Endothelial cell of umbilical vein (primary cell): Measurements from ENCODE around the gene RSPO3. TPM values are rescaled to one million over a fixed set of nuclear protein-coding genes. Genes with fewer than 3 reads are reported as not detected.

Source experiments
- BruUV-seq: library from RNA; stranded (reverse); fragments of 400-500 nt; replicated peaks from 2 replicates; lab custom pipeline; 2021; lab: Mats Ljungman, UMichigan
- CTCF ChIA-PET: fragments of 300-600, 350-600 bp; sonication (Branson Sonifier 250); formaldehyde crosslinking; loops from one replicate; lab custom pipeline; 2021; ENCODE audit warnings: antibody characterized with exemption, inconsistent platforms; lab: Charles Lee
- POLR2A ChIA-PET: fragments of 300-600, 350-600 bp; sonication (Branson Sonifier 250); formaldehyde crosslinking; loops from one replicate; lab custom pipeline; 2021; ENCODE audit warnings: antibody characterized with exemption, inconsistent platforms; lab: Charles Lee
- DNase-seq: peaks from one replicate; pipeline ENCODE4 v3.0.0-alpha.2; 2011; ENCODE audit warnings: low read depth, low spot score
- FAIRE-seq: peaks from 2 replicates; lab custom pipeline; 2011; peaks lifted over from hg19 to GRCh38; lab: Jason Lieb, UNC
- H2AFZ ChIP-seq: 2 replicates; pipeline ENCODE4 v1.6.0; 2012; ENCODE audit warnings: low read depth, low read length, control low read depth, inconsistent platforms
- H3K27ac ChIP-seq: 2 replicates; pipeline ENCODE4 v1.5.1; 2011; ENCODE audit warnings: low read depth, mild to moderate bottlenecking, control low read depth, low read length, moderate library complexity; ENCODE audit not compliant: insufficient read depth
- H3K27me3 ChIP-seq, 2 experiments: 2 replicates each; pipeline versions ENCODE4 v1.6.0 to v1.6.1; 2011; ENCODE audit warnings: low read length in 2 of 2, mixed read lengths in 1 of 2; ENCODE audit not compliant: control insufficient read depth in 2 of 2, insufficient read depth in 2 of 2
- H3K36me3 ChIP-seq, 2 experiments: 2 replicates in 1 of 2; 3 replicates in 1 of 2; pipeline ENCODE4 v1.5.1; 2011; ENCODE audit warnings: low read length in 2 of 2, mild to moderate bottlenecking in 1 of 2, moderate library complexity in 1 of 2; ENCODE audit not compliant: control insufficient read depth in 2 of 2, insufficient read depth in 2 of 2; ENCODE audit errors: extremely low read depth in 1 of 2
- H3K4me1 ChIP-seq: 3 replicates; pipeline ENCODE4 v1.5.1; 2011; ENCODE audit warnings: mild to moderate bottlenecking, low read length; ENCODE audit not compliant: control insufficient read depth, insufficient read depth; ENCODE audit errors: extremely low read depth
- H3K4me2 ChIP-seq: 2 replicates; pipeline ENCODE4 v1.6.1; 2011; ENCODE audit warnings: low read length, control low read depth, mixed read lengths; ENCODE audit not compliant: insufficient read depth
- H3K4me3 ChIP-seq, 3 experiments: fragments of 200-600 bp in 1 of 3; sonication (generic), shearing (Covaris generic) in 1 of 3; replicated peaks in 1 of 3; 2 replicates each; pipeline ENCODE4 v1.5.1; 2011 to 2016; ENCODE audit warnings: control low read depth in 3 of 3, low read length in 3 of 3, mild to moderate bottlenecking in 2 of 3, inconsistent platforms in 1 of 3, low read depth in 1 of 3, moderate library complexity in 1 of 3; ENCODE audit not compliant: insufficient read depth in 1 of 3
- H3K79me2 ChIP-seq: 2 replicates; pipeline ENCODE4 v1.6.0; 2012; ENCODE audit warnings: low read length, inconsistent platforms; ENCODE audit not compliant: control insufficient read depth, insufficient read depth
- H3K9ac ChIP-seq: replicated peaks from 2 replicates; pipeline ENCODE3; 2011; ENCODE audit warnings: low read length, control low read depth; ENCODE audit not compliant: insufficient read depth; ENCODE audit errors: extremely low read depth
- H3K9me1 ChIP-seq: replicated peaks from 3 replicates; pipeline ENCODE4 v1.6.0; 2011; ENCODE audit warnings: mild to moderate bottlenecking, low read length; ENCODE audit not compliant: control insufficient read depth, insufficient read depth; ENCODE audit errors: extremely low read depth
- H3K9me3 ChIP-seq: replicated peaks from 2 replicates; pipeline ENCODE4 v1.5.1; 2012; ENCODE audit warnings: low read length, inconsistent platforms; ENCODE audit not compliant: control insufficient read depth, insufficient read depth
- H4K20me1 ChIP-seq: replicated peaks from 2 replicates; pipeline ENCODE3; 2011; ENCODE audit warnings: mild to moderate bottlenecking, low read length; ENCODE audit not compliant: control insufficient read depth, insufficient read depth; ENCODE audit errors: extremely low read depth
- EZH2 ChIP-seq: IDR thresholded peaks from 2 replicates; pipeline ENCODE4 v1.6.1; 2012; ENCODE audit warnings: borderline replicate concordance, low read depth, mild to moderate bottlenecking, moderate library complexity, low read length, inconsistent platforms; ENCODE audit not compliant: severe bottlenecking
- FOS ChIP-seq: IDR thresholded peaks from 2 replicates; pipeline ENCODE4 v1.6.1; 2011; ENCODE audit warnings: mild to moderate bottlenecking, low read length, moderate library complexity, borderline replicate concordance; ENCODE audit not compliant: insufficient read depth
- GATA2 ChIP-seq: IDR thresholded peaks from 2 replicates; pipeline ENCODE4 v1.7.0; 2011; ENCODE audit warnings: low read depth, mild to moderate bottlenecking, moderate library complexity, mixed read lengths, low read length; ENCODE audit not compliant: insufficient read length, insufficient read depth
- JUN ChIP-seq: IDR thresholded peaks from 2 replicates; pipeline ENCODE4 v1.6.1; 2011; ENCODE audit warnings: borderline replicate concordance, low read depth; ENCODE audit not compliant: insufficient read length, insufficient read depth
- MYC ChIP-seq: IDR thresholded peaks from one replicate; pipeline ENCODE4 v1.6.1; 2011; ENCODE audit warnings: mild to moderate bottlenecking, low read depth, low read length
- POLR2A ChIP-seq: IDR thresholded peaks from 2 replicates; pipeline ENCODE4 v1.6.1; 2012; ENCODE audit warnings: low read depth, mild to moderate bottlenecking, control low read depth, low read length
- POLR2AphosphoS5 ChIP-seq: IDR thresholded peaks from 2 replicates; pipeline ENCODE4 v1.6.1; 2012; ENCODE audit warnings: low read depth, mild to moderate bottlenecking, control low read depth, low read length, moderate library complexity; ENCODE audit not compliant: insufficient read depth
- dilution Hi-C: fragments of 300-500 bp; cut with MboI; formaldehyde crosslinking; loops from one replicate; pipeline ENCODE4 v1.15.0; 2019; ENCODE audit warnings: low sequenced_read_pairs; ENCODE audit not compliant: extremely low pct_ligation_motif_present
- intact Hi-C: fragments of 100-400 bp; cut with micrococcal nuclease; formaldehyde crosslinking; loops from one replicate; pipeline ENCODE4 v1.10.0; 2022
- polyA plus RNA-seq, 4 experiments: library from polyadenylated mRNA; depleted of rRNA in 3 of 4; stranded (reverse) in 3 of 4; unstranded in 1 of 4; fragments of >200 nt; gene quantifications; 2 replicates each; pipeline versions ENCODE4 v1.2.1 to v1.2.3, GENCODE V29; 2011 to 2012; ENCODE audit warnings: missing spikeins in 1 of 4
- total RNA-seq: library from RNA; stranded (reverse); gene quantifications from 2 replicates; pipeline ENCODE4 v1.2.3, GENCODE V29; 2021
- TF ChIP-seq, protein P1 (sequence below): IDR thresholded peaks from 2 replicates; pipeline ENCODE4 v1.6.1; 2011; ENCODE audit not compliant: insufficient read depth, insufficient read length
- TF ChIP-seq, protein P2 (sequence below), 2 donors: IDR thresholded peaks; 1 replicate in 1 of 2; 2 replicates in 1 of 2; pipeline ENCODE4 v1.5.1; 2011; ENCODE audit warnings: low read length in 2 of 2, mild to moderate bottlenecking in 2 of 2, moderate library complexity in 2 of 2, control low read depth in 1 of 2, inconsistent platforms in 1 of 2, low read depth in 1 of 2; ENCODE audit not compliant: insufficient read depth in 1 of 2; ENCODE audit errors: extremely low read depth in 1 of 2

RSPO3 gene
- total and polyA plus RNA-seq, 2 donors (not counting 3 experiments of a cell fraction or from before 2014, with no cell fraction given) = 1.8 to 11.1 TPM

DNA sequence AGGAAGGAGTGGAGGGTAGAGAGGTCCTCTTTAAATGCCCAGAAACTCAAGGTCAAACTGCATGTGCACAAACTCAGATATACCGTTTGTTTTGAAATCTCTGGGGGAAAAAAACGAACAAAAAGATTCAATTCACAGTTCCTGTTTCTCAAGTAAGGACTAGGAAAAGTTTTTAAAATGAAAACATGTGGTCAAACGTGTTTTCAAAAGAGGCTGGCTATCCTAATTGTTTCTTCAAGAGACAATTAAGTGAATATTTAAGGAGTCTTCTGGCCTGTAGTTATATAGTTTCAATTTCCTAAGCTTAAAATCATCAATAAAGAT, 3.1 kb downstream of the RSPO3 start:
- DNase-seq = no peak
- dilution Hi-C loops (no loop called here), intact Hi-C loops (loop anchor here (1.0 to 5.0 kb wide), 13 partner anchors 26 to 1125 kb away; partner anchors contain the start of genes CENPW and RNF146)
- Histone ChIP-seq H3K9me1 (no peaks in the 10 kb centered on the region), H3K36me3 (no peaks in the 10 kb centered on the region), H3K4me2 (peak overlapping the region; percentile 84), H3K27ac (no peak overlapping the region), H2AFZ (no peak overlapping the region), H3K4me1 (peaks cover 19% of the 10 kb centered on the region), H3K4me3 (no peak overlapping the region), H3K79me2 (no peaks in the 10 kb centered on the region), H3K9me3 (no peaks in the 10 kb centered on the region), H4K20me1 (no peaks in the 10 kb centered on the region), H3K27me3 (no peaks in the 10 kb centered on the region), H3K9ac (no peak overlapping the region)
- ChIA-PET POLR2A (no interaction called here), CTCF (interaction anchor here (0.7 to 3.7 kb wide), 17 partner anchors 10 to 1126 kb away, joined by 3 to 33 read pairs (median 6); partner anchors contain the start of gene RNF146)
- TF ChIP-seq, protein P1, sequence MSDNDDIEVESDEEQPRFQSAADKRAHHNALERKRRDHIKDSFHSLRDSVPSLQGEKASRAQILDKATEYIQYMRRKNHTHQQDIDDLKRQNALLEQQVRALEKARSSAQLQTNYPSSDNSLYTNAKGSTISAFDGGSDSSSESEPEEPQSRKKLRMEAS = no peak
- TF ChIP-seq POLR2A (no peak), JUN (no peak), POLR2AphosphoS5 (no peak), EZH2 (no peak), FOS (no peak), GATA2 (no peak), MYC (no peak)
- TF ChIP-seq, protein P2, sequence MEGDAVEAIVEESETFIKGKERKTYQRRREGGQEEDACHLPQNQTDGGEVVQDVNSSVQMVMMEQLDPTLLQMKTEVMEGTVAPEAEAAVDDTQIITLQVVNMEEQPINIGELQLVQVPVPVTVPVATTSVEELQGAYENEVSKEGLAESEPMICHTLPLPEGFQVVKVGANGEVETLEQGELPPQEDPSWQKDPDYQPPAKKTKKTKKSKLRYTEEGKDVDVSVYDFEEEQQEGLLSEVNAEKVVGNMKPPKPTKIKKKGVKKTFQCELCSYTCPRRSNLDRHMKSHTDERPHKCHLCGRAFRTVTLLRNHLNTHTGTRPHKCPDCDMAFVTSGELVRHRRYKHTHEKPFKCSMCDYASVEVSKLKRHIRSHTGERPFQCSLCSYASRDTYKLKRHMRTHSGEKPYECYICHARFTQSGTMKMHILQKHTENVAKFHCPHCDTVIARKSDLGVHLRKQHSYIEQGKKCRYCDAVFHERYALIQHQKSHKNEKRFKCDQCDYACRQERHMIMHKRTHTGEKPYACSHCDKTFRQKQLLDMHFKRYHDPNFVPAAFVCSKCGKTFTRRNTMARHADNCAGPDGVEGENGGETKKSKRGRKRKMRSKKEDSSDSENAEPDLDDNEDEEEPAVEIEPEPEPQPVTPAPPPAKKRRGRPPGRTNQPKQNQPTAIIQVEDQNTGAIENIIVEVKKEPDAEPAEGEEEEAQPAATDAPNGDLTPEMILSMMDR (IDR thresholded peaks at IDR 0.05; ENCODE audit: extremely low read depth in 1 of 2, insufficient read depth in 1 of 2, low read depth in 1 of 2, low read length in 2 of 2) = no peak
- FAIRE-seq = no peak
- BruUV-seq = no TSS peak
